ENCODE results near the gene KIAA0513. TPM values are rescaled to one million over a fixed set of nuclear protein-coding genes. Genes with fewer than 3 reads are reported as not detected.
A peak's percentile ranks its signal among the peaks of the same experiment; 100 is the strongest.

KIAA0513 gene
- polyA plus RNA-seq, 1 experiment, result 10.0 TPM

DNA sequence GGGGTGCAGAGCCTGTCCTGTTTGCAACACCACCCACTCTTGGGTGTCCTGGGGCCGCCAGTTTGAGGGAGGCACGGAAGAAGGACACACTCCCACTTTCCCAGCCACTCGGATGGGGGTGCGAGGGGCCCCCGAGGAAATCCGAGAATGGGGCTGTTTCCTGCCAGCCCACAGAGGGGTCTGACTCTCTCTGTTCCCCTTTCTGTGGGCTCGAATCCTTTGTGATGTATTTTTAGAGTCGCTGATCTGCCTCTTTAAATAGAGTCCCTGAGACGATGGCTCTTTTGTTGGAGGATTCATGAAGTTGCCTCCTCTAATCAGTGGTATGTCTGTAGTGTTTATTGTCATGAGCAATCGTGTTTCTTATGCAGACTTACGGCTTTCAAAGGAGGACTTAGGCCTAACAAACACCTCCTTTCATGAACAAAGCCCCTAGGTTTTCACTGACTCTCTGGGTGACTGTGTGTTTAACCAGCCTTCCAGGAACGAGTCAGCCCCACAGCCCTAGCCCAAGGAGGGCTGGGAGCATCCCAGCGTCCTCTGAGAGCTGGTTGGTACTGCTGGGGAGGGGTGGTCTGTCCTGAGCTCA lies 55.5 kb downstream of the KIAA0513 start:
- CTCF ChIA-PET, result interaction anchor here (1.1 kb wide), 1 partner anchor 112 kb away, joined by 6 read pairs; no protein-coding TSS in a partner anchor
- no peak overlapping the region for H3K4me3 ChIP-seq (ENCODE audit: low read depth, low read length)
- H3K27me3 ChIP-seq (ENCODE audit: control insufficient read depth, insufficient read depth, low read length), result no peaks in the 10 kb centered on the region
- H3K27ac ChIP-seq (ENCODE audit: low read depth, low read length), result no peak overlapping the region
- peaks cover 3% of the 10 kb centered on the region; the same call in 1 of the 2 replicates for H3K9me3 ChIP-seq (ENCODE audit: control insufficient read depth, insufficient read depth, low read length)
- no peak for DNase-seq (ENCODE audit: low read depth, low spot score)
- POLR2A ChIA-PET, result no interaction called here
- no peak for TF ChIP-seq CTCF (IDR thresholded peaks at IDR 0.05; ENCODE audit: low read depth, low read length)

GRCh38 chr16:85084841-85085510 lies 57.4 kb downstream of the KIAA0513 start:
- no peak for TF ChIP-seq CTCF (IDR thresholded peaks at IDR 0.05; ENCODE audit: low read depth, low read length)
- DNase-seq (ENCODE audit: low read depth, low spot score), result no peak
- H3K27ac ChIP-seq (ENCODE audit: low read depth, low read length), result no peak overlapping the region
- CTCF ChIA-PET, result no interaction called here
- no peak overlapping the region for H3K4me3 ChIP-seq (ENCODE audit: low read depth, low read length)
- H3K27me3 ChIP-seq (ENCODE audit: control insufficient read depth, insufficient read depth, low read length), result no peaks in the 10 kb centered on the region
- no peaks in the 10 kb centered on the region; the same call in 1 of the 2 replicates for H3K9me3 ChIP-seq (ENCODE audit: control insufficient read depth, insufficient read depth, low read length)
- POLR2A ChIA-PET, result no interaction called here

DNA sequence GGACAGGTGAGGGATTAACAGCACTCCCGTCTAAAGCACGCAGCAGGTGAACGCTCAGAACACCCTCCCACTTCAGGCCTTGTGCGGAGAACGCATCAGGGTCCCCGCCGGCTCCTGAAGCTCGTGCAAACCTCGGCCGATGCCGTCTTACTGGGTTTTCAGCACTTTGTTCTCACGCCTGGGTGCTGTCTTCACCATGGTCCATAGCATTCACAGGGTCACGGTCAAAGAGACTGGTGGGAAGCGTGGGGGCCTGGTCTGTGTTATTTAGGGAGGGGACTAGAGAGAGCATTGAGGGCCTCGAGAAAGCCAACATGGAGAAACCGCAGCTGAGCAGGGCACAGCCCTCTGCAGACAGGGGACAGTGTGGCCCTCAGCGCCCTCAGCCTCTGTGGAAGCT lies 58.1 kb downstream of the KIAA0513 start:
- Histone ChIP-seq H3K27ac (ENCODE audit: low read depth, low read length) (no peak overlapping the region), H3K4me3 (ENCODE audit: low read depth, low read length) (no peak overlapping the region), H3K9me3 (ENCODE audit: control insufficient read depth, insufficient read depth, low read length) (no peaks in the 10 kb centered on the region; the same call in 1 of the 2 replicates), H3K27me3 (ENCODE audit: control insufficient read depth, insufficient read depth, low read length) (no peaks in the 10 kb centered on the region)
- ChIA-PET POLR2A (no interaction called here), CTCF (no interaction called here)
- DNase-seq (ENCODE audit: low read depth, low spot score), result no peak
- no peak for TF ChIP-seq CTCF (IDR thresholded peaks at IDR 0.05; ENCODE audit: low read depth, low read length)

DNA sequence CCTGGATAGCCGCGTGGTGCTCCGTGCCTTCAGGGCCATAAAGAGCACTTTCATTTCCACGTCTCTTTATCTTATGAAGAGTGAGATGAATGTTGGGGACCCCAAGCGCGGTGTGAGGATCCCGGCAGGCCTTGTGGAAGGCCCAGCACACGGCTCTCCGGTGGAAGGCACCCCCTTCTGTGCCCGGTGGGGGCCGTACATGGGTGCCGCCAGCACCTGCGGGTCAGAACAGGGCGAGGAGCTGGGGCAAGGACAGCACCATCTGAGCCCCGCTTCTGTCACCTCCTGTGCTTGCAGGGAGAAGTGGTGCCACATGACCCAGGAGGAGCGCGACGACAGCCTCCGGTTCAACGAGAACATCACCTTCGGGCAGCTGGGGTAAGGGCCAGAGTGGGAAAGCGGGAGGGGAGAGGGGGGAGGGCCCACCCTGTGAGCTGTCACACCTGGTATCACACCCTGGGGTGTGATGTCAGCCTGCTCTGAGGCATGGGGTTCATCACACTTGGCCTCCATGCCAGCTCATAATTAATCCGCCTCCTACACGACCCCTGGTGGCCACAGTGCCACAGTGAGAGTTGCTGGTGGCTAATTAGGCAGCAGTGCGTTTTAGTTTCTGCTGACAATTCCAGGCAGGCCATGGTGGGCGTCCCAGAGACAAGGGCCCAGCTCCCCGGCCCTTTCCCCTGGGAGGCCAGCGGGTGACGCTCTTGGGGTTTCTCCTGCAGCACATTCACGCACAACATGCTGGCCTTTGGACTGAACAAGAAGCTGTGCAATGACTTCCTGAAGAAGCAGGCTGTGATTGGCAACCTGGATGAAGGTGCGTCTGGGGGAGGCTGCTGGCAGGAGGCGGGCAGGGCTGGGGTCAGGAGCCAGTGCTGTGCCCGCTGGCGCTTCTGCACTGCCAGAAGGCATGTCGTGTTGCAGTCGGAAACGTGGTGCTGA lies 59.0 kb downstream of the KIAA0513 start:
- Histone ChIP-seq H3K27me3 (ENCODE audit: control insufficient read depth, insufficient read depth, low read length) (no peaks in the 10 kb centered on the region), H3K4me3 (ENCODE audit: low read depth, low read length) (no peak overlapping the region), H3K9me3 (ENCODE audit: control insufficient read depth, insufficient read depth, low read length) (no peaks in the 10 kb centered on the region; the same call in 1 of the 2 replicates), H3K27ac (ENCODE audit: low read depth, low read length) (no peak overlapping the region)
- POLR2A ChIA-PET, result no interaction called here
- DNase-seq (ENCODE audit: low read depth, low spot score), result no peak
- peak; percentile 33; the same call in 1 of the 2 replicates for TF ChIP-seq CTCF (IDR thresholded peaks at IDR 0.05; ENCODE audit: low read depth, low read length)
- CTCF ChIA-PET, result interaction anchor here (1.1 kb wide), 1 partner anchor 30 kb away, joined by 4 read pairs; no protein-coding TSS in a partner anchor
